ENCODE measurements around the gene MAPK9.

DNA sequence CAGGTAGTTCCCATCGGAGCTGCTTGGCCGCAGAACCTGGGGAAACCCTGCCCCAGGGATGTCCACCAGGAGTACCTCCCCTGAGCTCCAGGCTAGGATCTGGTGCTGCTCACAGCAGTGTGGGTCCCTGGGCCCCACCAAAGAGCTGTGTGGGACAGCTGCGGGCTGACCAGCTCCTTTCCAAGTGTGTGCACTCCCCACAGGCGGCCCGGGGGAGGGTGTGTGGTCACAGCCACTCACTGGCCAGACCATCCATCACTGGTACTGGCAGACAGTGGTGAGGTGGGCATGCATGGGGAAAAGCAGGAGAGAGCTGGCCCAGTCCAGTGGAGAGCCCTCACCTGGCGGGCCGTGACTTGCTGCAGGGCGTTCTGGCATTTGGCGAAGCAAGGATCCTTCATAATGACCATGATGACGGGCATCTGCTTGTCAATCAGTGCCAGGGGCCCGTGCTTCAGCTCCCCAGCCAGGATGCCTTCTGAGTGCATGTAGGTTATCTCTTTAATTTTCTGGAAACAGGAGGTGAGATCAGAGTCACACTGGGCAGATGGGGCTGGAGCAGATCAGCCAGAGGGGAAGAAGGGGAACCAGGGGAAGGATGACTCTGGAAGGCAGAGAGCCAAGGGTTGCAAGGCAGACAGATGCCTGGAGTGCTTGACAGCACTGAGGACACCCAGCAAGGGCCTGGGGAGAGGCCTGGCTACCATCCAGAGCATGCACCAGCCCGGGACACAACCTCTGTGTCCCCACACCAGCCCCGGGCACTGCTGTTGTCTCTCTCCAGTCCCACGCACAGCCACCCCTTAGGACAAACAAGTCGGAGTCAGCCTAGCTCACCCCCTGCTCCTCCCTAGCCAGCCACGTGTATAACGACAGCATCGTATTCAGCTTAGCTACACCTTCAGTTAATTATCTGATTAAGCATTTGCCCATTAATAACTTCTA, 12.8 kb upstream of the MAPK9 start:
- no peak for TF ChIP-seq POLR2AphosphoS5 (IDR thresholded peaks at IDR 0.05)
- no peak for TF ChIP-seq CTCF (IDR thresholded peaks at IDR 0.05 in 8 of 11, conservative IDR thresholded peaks at IDR 0.05 in 3 of 11)
- no peak for TF ChIP-seq POLR2A (IDR thresholded peaks at IDR 0.05)

Data from spleen (tissue), 7 donors.